ENCODE measurements around the gene GRID2.

- TF ChIP-seq, protein P1, sequence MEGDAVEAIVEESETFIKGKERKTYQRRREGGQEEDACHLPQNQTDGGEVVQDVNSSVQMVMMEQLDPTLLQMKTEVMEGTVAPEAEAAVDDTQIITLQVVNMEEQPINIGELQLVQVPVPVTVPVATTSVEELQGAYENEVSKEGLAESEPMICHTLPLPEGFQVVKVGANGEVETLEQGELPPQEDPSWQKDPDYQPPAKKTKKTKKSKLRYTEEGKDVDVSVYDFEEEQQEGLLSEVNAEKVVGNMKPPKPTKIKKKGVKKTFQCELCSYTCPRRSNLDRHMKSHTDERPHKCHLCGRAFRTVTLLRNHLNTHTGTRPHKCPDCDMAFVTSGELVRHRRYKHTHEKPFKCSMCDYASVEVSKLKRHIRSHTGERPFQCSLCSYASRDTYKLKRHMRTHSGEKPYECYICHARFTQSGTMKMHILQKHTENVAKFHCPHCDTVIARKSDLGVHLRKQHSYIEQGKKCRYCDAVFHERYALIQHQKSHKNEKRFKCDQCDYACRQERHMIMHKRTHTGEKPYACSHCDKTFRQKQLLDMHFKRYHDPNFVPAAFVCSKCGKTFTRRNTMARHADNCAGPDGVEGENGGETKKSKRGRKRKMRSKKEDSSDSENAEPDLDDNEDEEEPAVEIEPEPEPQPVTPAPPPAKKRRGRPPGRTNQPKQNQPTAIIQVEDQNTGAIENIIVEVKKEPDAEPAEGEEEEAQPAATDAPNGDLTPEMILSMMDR (conservative IDR thresholded peaks at IDR 0.05; ENCODE audit: low read depth, low read length), result no peak
- no peak for TF ChIP-seq POLR2A (IDR thresholded peaks at IDR 0.05; ENCODE audit: low read depth, low read length)
- no peak for TF ChIP-seq RAD21 (IDR thresholded peaks at IDR 0.05; ENCODE audit: low read length)
Observed at GRCh38 chr4:93132631-93133030, 828.9 kb downstream of the GRID2 start.
